HG03095 (cell line): ENCODE measurements around the gene INPP5D.

ENCODE experiments used
- ATAC-seq: cut with Tn5 transposase; IDR thresholded peaks from one replicate; pipeline ENCODE4 v1.9.1; 2021; ENCODE audit warnings: moderate library complexity; ENCODE audit not compliant: unreplicated experiment

The INPP5D gene

DNA sequence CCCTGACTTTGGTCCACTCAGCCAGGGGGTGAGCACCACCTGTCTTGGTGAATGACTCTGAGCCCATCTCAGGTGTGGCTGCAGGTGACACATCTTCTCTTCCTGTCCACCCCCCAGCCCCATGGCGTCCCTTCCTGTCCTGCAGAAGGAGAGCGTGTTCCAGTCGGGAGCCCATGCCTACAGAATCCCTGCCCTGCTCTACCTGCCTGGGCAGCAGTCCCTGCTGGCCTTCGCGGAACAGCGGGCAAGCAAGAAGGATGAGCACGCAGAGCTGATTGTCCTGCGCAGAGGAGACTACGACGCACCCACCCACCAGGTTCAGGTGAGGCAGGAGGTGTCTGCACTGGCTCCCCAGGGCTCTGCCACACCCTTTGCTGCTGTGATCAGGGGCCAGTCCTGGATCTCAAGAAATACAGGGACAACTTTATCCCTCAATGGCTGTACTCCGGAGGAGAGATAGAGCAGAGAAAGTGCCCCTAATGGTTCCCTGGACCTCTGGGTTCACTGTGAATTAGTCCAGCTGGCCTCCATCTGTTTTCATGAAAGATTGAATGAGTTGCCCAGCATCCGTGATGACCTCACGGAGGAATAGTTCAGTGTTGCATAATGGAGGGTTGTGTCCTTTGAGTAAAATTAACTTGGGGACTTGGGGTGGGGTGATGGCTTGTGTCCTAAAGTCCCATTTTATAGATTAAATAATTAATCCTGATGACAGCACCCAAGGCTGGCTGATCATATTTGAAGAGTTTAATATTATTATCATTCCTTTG is 27.4 kb upstream of the INPP5D start, which contains the start of gene NEU2:
NEU2 (plus strand) TSS at position 122 of the 770 bp plus-strand sequence; CDS start at position 122, 0 bp downstream.
- no peak for ATAC-seq

DNA sequence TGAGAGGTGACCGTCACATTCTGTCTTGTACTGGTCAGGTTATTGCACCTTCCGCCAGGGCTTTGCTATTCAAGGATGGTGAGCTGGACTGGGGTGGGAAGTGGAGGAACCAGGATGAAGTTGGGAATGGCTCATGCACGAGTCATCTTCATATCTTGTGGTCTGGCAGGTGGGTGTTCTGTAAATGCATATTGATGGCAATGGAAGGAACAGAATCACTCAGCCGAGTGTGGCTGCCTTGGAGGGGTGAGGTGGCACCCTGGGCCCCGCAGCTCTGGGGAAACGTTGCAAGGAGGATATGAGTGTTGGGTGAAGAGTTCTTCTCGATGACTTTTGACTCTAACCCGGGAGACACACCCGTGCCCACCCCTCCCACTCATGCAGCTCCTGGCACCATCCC is 26.5 kb upstream of the INPP5D start:
- ATAC-seq = no peak

DNA sequence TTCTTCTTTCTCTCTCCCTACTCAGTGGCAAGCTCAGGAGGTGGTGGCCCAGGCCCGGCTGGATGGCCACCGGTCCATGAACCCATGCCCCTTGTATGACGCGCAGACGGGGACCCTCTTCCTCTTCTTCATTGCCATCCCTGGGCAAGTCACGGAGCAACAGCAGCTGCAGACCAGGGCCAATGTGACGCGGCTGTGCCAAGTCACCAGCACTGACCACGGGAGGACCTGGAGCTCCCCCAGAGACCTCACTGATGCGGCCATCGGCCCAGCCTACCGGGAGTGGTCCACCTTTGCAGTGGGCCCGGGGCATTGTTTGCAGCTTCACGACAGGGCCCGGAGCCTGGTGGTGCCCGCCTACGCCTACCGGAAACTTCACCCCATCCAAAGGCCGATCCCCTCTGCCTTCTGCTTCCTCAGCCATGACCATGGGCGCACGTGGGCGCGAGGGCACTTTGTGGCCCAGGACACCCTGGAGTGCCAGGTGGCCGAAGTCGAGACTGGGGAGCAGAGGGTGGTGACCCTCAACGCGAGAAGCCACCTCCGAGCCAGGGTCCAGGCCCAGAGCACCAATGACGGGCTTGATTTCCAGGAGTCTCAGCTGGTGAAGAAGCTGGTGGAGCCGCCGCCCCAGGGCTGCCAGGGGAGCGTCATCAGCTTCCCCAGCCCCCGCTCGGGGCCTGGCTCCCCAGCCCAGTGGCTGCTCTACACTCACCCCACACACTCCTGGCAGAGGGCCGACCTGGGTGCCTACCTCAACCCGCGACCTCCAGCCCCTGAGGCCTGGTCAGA is 25.9 kb upstream of the INPP5D start:
- no peak for ATAC-seq

DNA sequence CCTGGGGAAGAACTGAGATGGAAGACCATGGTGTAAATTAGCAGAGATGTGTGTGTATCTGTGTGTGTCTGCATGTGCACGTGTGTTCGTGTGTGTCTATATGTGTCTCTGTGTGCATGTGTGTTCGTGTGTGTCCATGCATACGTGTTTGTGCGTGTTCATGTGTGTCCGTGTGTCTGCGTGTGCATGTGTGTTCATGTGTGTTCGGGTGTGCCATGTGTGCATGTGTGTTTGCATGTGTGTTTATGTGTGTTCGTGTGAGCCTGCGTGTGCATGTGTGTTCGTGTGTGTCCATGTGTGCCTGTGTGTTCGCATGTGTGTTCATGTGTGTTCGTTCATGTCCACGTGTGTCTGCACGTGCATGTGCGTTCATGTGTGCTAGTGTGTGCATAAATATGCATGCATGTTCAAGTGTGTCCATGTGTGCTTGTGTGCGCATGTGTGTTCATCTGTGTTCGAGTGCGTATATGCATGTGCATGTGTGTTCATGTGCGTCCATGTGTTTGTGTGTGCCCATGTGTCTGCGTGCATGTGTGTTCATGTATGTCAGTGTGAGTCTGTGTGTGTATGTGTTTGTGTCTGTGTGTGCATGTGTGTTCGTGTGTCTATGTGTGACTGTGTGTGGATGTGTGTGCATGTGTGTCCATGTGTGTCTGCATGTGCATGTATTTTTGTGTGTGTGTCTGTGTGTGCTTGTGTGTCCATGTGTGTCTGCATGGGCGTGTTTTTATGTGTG is 24.5 kb upstream of the INPP5D start:
- no peak for ATAC-seq

DNA sequence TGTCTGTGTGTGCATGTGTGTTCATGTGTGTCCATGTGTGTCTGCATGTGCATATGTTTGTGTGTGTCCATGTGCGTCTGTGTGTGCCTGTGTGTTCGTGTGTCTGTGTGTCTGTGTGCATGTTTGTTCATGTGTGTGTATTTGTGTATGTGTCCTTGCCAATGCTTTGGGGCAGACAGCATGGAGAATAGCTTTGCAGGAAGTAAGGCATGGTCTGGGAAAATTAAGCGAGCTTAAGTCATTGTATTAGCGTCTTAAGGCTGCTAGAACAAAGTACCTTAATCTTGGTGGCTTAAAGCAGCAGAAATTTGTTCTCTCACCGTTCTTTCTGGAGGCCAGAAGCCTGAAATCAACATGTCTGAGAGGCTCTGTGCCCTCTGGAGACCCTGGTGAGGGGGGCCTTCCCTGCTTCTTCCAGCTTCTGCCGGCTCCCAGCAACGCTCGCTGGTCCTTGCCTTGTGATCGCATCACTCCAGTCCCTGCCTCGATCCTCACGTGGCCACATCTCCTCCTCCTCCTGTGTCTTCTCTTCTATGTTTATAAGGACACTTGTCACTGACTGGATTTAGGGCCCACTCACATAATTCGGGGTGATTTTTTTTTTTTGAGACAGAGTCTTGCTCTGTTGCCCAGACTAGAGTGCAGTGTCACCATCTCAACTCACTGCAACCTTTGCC is 23.8 kb upstream of the INPP5D start:
- ATAC-seq = no peak

DNA sequence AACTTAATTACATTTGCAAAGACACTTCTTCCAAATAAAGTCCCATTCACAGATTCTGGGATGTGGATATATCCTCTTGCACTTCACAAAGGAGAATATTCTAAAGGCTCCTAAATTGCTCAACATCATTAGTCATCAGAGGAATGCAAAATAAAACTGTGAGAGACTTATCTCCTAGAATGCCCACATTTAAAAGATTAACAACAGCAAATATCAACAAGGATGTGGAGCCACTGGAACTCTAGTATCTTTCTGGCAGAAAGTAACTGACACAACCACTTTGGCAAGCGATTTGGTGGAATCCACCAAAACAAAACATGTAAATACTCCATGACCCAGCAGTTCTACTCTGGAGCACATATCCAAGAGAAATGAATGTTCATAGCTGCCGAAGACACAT is 23.1 kb upstream of the INPP5D start:
- no peak for ATAC-seq

DNA sequence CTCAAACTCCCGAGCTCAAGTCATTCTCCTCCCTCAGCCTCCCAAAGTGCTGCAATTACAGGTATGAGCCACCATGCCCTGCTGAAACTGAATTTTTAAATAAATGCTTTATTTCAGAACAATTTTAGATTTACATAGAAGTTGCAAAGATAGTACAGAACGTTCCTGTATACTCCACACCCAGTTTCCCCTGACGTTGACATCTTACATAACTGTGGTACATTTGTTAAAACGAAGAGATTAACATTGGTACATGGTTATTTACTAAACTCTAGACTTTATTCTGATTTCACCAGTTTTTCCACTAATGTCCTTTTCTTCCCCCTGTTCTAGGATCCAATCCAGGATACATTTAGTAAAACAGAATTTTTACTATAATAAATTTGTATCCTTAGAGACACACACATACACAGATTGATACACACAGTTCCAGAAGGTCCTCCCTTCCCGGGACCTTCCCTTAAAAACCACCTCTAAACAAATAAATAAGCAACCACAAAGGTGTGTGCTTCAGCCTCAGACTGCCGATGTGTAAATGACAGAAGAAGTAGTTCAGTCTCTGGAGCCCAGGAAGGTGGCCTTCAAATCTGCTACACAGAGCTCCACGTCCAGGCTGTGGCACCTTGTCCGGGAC is 20.8 kb upstream of the INPP5D start:
- ATAC-seq = no peak

DNA sequence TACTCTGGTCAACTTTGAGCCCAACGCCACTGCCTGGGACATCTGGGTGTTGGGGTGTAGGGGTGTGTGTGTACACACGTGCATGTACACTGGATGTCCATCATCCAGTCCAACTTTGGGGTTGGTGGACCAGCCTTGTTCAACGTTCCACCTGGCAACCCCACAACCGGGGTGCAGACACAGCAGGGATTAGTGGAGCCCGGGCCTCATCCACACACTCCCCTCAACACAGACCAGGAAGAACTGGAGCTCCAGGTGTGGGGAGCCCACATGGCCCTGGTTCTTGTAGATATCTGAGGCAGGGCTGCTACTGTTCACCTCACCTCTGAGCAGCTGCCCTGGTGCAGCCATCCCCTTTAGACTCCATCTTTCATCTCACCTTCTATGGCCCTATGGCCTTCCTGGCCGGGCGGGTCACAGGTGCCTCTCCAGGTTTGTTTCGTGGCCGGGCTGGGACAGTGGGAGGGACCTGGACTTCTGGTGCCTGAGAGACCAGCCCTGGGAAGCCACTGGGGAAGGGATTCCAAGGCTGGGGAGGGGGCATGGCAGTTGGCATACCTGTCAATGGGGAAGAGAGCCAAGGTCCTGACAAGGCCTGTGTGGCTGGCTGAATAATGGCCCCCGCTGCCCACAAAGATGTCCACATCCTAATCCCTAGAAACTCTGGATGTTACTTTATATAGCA is 20.2 kb upstream of the INPP5D start:
- no peak for ATAC-seq

DNA sequence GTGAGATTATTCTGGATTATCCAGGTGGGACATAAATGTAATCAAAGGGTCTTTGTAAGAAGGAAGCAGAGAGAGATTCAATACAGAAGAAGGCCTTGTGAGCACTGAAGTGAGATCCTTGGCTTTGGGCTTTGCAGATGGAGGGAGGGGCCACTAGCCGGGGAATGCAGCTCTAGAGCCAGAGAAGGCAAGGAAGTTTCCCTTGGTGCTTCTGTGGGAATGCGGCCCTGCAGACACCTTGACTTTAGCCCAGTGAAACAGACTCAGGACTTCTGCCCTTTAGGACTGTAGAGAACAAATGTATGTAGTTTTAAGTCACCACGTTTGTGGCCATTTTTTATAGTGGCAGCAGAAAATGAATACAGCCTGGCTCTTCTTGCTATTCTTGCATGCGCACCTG is 19.6 kb upstream of the INPP5D start:
- ATAC-seq = no peak

DNA sequence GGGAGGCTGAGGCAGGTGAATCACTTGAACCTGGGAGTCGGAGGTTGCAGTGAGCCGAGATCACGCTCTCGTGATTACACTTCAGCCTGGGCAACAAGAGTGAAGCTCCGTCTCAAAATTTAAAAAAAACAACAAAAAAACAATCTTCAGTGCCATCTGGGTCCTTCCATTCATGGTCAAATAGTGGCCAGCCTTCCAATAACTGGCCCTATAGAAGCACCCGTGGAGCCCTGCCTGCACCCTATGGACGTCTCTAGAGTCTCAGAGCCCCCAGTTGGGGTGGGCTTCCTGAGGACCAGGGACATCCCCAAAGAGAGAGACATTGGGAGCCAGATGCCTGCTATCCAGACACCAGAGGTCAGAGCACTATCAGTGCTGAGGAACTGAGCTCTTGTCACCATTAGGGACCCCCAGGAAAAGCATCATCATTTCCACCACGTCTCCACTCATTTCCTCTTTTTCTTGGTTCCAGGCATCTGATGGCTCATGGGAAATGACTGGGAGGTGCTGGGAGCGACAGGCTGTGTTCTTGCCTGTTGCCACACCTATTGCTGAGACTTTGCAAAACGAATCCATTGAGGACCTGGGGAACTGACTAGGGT is 18.3 kb upstream of the INPP5D start:
- ATAC-seq = no peak

DNA sequence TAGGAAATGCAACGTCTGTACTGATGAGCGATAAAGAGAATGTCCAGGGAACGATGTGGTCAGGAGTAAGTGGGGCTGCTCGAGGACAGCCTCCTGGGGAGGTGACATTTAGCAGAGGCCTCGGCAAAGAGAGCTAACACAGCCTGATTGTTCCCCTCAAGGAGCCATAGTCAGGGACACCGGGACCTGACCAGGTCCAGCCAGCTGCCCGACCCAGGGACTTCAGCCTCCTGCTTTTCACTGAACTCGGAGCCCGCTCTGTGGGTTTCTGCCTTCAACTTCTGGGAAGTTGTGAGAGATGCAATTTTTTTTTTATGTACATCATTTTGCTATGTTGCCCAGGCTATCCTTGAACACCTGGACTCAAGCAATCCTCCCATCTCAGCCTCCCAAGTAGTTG is 17.6 kb upstream of the INPP5D start:
- no peak for ATAC-seq

DNA sequence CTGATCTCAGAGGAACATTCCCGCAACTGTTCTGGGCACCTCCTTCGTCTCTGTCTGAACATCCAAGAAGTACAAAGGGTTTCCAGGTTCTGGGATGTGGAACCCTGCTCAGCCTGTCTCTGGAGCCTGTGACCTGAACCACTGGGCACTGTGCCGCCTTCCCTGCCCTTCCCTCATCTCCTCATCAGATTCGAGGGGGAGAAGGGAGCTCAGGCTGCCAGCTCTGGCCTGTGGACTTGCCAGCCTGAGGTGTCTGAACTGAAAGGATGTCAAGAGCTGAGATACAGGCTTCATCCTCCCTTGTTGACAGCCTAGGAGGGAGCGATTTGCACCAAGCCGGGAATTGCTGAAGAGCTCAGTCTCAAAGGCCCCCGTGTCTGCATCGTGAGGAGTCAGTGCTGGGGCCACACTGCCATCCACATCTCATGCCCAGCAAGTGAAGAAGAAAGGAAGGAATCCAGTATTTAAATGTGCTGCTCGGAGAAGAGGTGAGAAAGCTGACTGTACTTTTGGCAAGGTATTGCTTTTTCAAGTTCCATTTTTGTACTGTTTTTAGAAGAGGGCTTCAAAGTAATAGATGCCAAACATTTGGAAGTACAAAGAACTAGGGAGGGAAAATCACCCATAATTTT is 15.1 kb upstream of the INPP5D start:
- no peak for ATAC-seq

DNA sequence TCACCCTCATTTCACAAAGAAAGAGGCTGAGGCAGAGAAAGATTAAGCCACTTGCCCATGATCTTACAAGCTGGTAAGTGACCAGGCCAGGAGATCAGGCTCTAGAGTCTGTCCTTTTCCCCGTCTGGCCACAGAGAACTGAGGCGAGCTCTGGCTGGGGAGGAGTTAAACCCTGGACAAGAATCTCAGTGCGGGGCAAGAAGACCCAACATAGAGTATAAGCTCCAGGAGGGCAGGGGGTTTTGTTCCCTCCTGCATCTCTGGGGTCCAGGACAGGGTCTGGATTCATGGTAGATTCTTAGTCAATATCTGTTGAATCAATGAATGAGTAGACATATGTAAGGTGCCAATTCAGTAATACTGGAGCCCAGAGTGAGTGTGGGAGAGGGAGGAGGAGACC is 12.9 kb upstream of the INPP5D start:
- no peak for ATAC-seq

DNA sequence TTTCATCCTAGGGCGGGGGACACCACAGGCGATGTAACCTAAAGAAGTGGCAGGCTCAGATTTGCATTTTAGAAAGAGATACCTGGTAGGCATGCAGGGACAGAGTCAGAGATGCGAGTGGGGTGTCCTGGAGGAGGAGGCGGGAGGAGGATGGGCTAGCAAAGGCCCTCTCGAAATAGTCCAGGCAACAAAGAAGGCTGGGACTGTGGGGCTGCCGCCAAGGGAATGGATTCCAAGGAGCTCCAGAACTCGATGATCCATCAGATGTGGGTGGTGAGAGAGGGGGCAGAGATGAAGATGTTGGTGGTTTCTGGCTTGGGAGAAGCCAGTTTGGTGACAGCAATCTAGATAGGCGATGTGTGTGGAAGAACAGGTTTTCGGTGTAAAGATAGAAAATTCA is 12.5 kb upstream of the INPP5D start:
- no peak for ATAC-seq

DNA sequence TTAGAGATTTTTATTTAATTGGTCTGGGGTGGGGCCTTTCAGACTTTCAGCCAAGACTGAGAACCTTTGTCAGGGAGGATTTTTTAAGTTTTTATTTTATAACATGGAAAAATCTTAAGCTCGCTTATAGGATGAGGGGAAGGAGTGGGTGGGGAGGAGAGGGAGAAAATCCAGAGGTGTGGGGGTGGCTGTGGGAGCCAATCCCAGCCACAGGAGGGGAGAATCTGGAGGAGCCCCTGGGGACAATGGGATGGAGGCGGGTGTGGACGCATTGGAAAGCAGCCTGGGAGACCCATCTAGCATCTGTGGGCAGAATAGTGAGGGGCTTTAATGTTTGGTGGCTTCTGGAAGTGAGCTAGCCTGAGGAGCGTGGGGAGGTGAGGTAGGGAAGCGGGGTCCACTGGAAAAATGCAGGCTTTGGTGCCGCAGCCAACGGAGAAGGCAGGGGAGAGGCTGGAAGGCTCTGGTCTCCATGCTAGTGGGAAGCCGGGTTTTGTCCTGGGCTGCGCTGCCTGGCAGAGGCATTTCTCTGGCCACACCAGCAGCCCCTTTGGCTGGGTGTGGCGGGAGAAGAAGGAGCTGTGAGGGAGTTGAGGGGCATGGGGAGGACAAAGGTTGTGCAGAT is 11.5 kb upstream of the INPP5D start:
- no peak for ATAC-seq

DNA sequence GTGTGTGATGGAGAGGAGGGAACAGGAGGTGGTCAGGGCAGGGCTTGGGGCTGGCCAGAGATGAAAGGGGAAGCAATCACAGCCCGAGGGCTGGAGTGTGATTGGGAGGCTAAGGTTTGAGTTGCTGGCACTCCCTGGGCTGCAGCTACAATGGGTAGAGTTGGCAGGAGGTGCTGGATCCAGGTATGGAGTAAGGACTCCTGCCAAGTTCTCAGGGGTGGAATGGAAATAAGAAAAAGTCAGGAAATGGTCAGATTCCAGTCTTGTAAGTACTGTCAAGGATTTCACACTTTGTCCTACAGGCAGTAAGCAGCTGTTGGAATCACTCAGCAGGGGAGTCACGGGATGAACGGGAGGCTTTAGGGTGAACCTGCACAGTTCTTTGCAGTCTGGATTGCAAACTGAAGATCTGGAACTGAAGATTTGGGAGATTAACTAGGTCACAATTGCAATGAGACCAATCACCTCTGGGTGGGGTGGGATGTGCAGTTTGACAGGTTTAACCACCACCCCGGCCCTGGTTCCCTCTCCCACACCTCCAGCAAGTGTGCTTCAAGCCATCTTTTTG is 10.9 kb upstream of the INPP5D start:
- no peak for ATAC-seq

DNA sequence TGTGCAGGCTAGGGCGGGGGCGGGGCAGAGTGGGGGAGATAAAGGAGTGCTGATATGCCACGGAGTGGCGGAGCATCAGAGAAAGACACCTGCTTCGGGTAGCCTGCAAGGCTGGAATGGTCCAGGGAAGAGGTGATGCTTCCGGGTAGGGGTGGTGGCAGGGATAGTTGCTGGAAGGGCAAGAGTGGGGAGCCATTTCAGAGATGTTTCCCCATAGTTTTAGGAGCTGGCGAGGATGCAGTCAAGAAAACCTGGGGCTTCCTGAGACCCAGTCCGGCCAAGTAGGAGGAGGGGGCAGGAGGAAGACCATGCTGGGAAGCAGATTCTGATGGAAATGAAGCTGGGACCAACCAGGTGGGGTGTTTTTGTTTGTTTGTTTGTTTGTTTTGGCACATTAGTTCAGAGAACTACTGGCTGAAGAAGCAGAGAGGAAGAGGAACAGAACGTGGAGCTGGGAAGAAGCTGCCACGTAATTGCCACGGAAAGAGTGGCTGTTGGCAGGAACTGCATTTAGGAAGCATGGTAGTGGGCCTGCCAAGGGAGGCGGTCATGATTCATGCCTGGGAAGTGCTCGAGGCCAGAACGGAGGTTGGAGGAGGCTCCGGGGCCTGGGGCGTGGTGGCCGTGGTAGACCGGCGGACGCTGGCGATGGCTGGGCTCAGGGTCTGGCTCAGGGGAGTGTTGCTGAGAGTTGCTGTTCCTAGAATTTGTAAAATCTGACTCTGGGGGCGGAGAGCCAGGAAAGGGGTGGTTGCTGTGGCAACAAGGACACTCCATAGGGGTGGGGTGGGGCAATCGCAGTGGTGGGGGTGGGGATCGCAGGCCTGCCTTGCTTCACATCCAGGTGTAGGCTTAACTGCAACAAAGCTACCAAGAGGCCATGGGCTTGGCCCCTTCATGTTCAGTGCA is 8.6 kb upstream of the INPP5D start:
- ATAC-seq = no peak
